ENCODE measurements around the gene WWTR1. TPM values are rescaled to one million over a fixed set of nuclear protein-coding genes. Genes with fewer than 3 reads are reported as not detected.

Gene WWTR1
- total RNA-seq, 1 experiment from 2014 or later = 79.7 TPM

- ATAC-seq = peak; percentile 43
- TF ChIP-seq, protein P1, sequence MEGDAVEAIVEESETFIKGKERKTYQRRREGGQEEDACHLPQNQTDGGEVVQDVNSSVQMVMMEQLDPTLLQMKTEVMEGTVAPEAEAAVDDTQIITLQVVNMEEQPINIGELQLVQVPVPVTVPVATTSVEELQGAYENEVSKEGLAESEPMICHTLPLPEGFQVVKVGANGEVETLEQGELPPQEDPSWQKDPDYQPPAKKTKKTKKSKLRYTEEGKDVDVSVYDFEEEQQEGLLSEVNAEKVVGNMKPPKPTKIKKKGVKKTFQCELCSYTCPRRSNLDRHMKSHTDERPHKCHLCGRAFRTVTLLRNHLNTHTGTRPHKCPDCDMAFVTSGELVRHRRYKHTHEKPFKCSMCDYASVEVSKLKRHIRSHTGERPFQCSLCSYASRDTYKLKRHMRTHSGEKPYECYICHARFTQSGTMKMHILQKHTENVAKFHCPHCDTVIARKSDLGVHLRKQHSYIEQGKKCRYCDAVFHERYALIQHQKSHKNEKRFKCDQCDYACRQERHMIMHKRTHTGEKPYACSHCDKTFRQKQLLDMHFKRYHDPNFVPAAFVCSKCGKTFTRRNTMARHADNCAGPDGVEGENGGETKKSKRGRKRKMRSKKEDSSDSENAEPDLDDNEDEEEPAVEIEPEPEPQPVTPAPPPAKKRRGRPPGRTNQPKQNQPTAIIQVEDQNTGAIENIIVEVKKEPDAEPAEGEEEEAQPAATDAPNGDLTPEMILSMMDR (conservative IDR thresholded peaks at IDR 0.05; ENCODE audit: low read depth, low read length) = no peak
- TF ChIP-seq EZH2phosphoT487 (IDR thresholded peaks at IDR 0.05; ENCODE audit: borderline replicate concordance, low read length) (no peak), EZH2 (IDR thresholded peaks at IDR 0.05; ENCODE audit: low read length, unreplicated experiment) (no peak)
- CTCF ChIA-PET = no interaction called here
These were observed 44.1 kb upstream of the WWTR1 start for GRCh38 chr3:149701977-149702350.

GRCh38 chr3:149701206-149701976 lies 43.6 kb upstream of the WWTR1 start:
- Histone ChIP-seq H3K4me1 (ENCODE audit: insufficient read depth, low read length) (peaks cover 10% of the 10 kb centered on the region), H3F3A (ENCODE audit: low read length, unreplicated experiment) (no peaks in the 10 kb centered on the region), H2AFZ (ENCODE audit: low read length) (no peak overlapping the region), H4K20me1 (ENCODE audit: low read length) (no peaks in the 10 kb centered on the region), H3K4me2 (ENCODE audit: low read length) (no peak overlapping the region), H3K9me2 (replicated peaks; ENCODE audit: low read length) (no peaks in the 10 kb centered on the region), H3K79me2 (ENCODE audit: low read length) (no peaks in the 10 kb centered on the region), H3K9me3 (ENCODE audit: low read length) (0 out of 2 replicates have a peak, but pooled peaks cover 8% of the 10 kb centered on the region), H3K4me3 (ENCODE audit: low read length) (no peak overlapping the region), H3K27ac (ENCODE audit: low read length) (no peak overlapping the region), H3K36me3 (ENCODE audit: low read depth, low read length) (peaks cover 12% of the 10 kb centered on the region; the same call in 1 of the 2 replicates), H3K9ac (ENCODE audit: low read length) (no peak overlapping the region), H3K27me3 (ENCODE audit: low read length) (no peaks in the 10 kb centered on the region)
- CTCF ChIA-PET = no interaction called here
- TF ChIP-seq, protein P1 (conservative IDR thresholded peaks at IDR 0.05; ENCODE audit: low read depth, low read length) = no peak
- TF ChIP-seq EZH2phosphoT487 (IDR thresholded peaks at IDR 0.05; ENCODE audit: borderline replicate concordance, low read length) (no peak), EZH2 (IDR thresholded peaks at IDR 0.05; ENCODE audit: low read length, unreplicated experiment) (no peak)
- intact Hi-C loops (cut with micrococcal nuclease) = loop anchor here (5.0 kb wide), 1 partner anchor 44 kb away; the partner anchor contains the start of gene WWTR1
- BruUV-seq (replicated peaks) = no TSS peak
- DNase-seq = no peak
- no peak for ATAC-seq
- POLR2A ChIA-PET (ENCODE audit: unreplicated experiment) = no interaction called here

More at GRCh38 chr3:149701977-149702350, 44.1 kb upstream of the WWTR1 start:
- DNase-seq = peak; percentile 42
- H3K79me2 ChIP-seq (ENCODE audit: low read length) = no peaks in the 10 kb centered on the region
- 0 out of 2 replicates have a peak, but pooled peaks cover 8% of the 10 kb centered on the region for H3K9me3 ChIP-seq (ENCODE audit: low read length)
- peaks cover 12% of the 10 kb centered on the region; the same call in 1 of the 2 replicates for H3K36me3 ChIP-seq (ENCODE audit: low read depth, low read length)
- BruUV-seq (replicated peaks) = no TSS peak
- H3K4me2 ChIP-seq (ENCODE audit: low read length) = no peak overlapping the region
- H3K27ac ChIP-seq (ENCODE audit: low read length) = no peak overlapping the region
- H4K20me1 ChIP-seq (ENCODE audit: low read length) = no peaks in the 10 kb centered on the region
- H3K4me1 ChIP-seq (ENCODE audit: insufficient read depth, low read length) = peaks cover 10% of the 10 kb centered on the region
- POLR2A ChIA-PET (ENCODE audit: unreplicated experiment) = no interaction called here
- no peaks in the 10 kb centered on the region for H3K9me2 ChIP-seq (replicated peaks; ENCODE audit: low read length)
- no peak overlapping the region for H2AFZ ChIP-seq (ENCODE audit: low read length)
- H3K27me3 ChIP-seq (ENCODE audit: low read length) = no peaks in the 10 kb centered on the region
- H3K9ac ChIP-seq (ENCODE audit: low read length) = no peak overlapping the region
- H3F3A ChIP-seq (ENCODE audit: low read length, unreplicated experiment) = no peaks in the 10 kb centered on the region
- H3K4me3 ChIP-seq (ENCODE audit: low read length) = no peak overlapping the region
- intact Hi-C loops (cut with micrococcal nuclease) = loop anchor here (5.0 kb wide), 1 partner anchor 45 kb away; the partner anchor contains the start of gene WWTR1

All from PC-3 (cell line).